ENCODE measurements around the gene RPAIN.

- TF ChIP-seq EP300 (IDR thresholded peaks at IDR 0.05) = no peak
- no peak for TF ChIP-seq POLR2AphosphoS5 (IDR thresholded peaks at IDR 0.05)
- TF ChIP-seq CTCF (IDR thresholded peaks at IDR 0.05) = no peak
Observed at GRCh38 chr17:5391678-5392077, 28.3 kb upstream of the RPAIN start.
